Endothelial cell (in vitro differentiated cells): ENCODE data around the gene FOXJ3. TPM values are rescaled to one million over a fixed set of nuclear protein-coding genes. Genes with fewer than 3 reads are reported as not detected.

ENCODE experiments used
- DNase-seq: peaks from one replicate; pipeline ENCODE4 v3.0.0; 2021; ENCODE audit warnings: low spot score
- H3K27ac Mint-ChIP-seq: one replicate; pipeline ENCODE4 v1.8.0; 2021; ENCODE audit warnings: mixed read lengths, inconsistent platforms; ENCODE audit not compliant: unreplicated experiment
- H3K27me3 Mint-ChIP-seq: one replicate; pipeline ENCODE4 v1.8.0; 2021; ENCODE audit warnings: mild to moderate bottlenecking, moderate library complexity, mixed read lengths, inconsistent platforms; ENCODE audit not compliant: unreplicated experiment
- H3K36me3 Mint-ChIP-seq: one replicate; pipeline ENCODE4 v1.8.0; 2021; ENCODE audit warnings: mild to moderate bottlenecking, low read depth, mixed read lengths, inconsistent platforms; ENCODE audit not compliant: unreplicated experiment
- H3K4me1 Mint-ChIP-seq: one replicate; pipeline ENCODE4 v1.8.0; 2021; ENCODE audit warnings: mild to moderate bottlenecking, mixed read lengths, inconsistent platforms; ENCODE audit not compliant: unreplicated experiment
- H3K4me3 Mint-ChIP-seq: one replicate; pipeline ENCODE4 v1.8.0; 2021; ENCODE audit warnings: mild to moderate bottlenecking, mixed read lengths, inconsistent platforms; ENCODE audit not compliant: unreplicated experiment
- H3K9me3 Mint-ChIP-seq: one replicate; pipeline ENCODE4 v1.8.0; 2021; ENCODE audit warnings: mixed read lengths, inconsistent platforms; ENCODE audit not compliant: unreplicated experiment
- total RNA-seq: library from RNA; stranded (reverse); fragmentation: NEBNext Ultra II Directional; extraction: Animal tissue kit (Norgen Biotek cat#: 25700); gene quantifications from one replicate; pipeline ENCODE4 v1.2.1, GENCODE V29; 2021; ENCODE audit not compliant: unreplicated experiment
- TF ChIP-seq, protein P1 (sequence below): fragments of 200-600 bp; sonication (generic); IDR thresholded peaks from one replicate; pipeline ENCODE4 v1.5.0; 2021; ENCODE audit warnings: antibody characterized with exemption; ENCODE audit not compliant: unreplicated experiment

Gene FOXJ3
- total RNA-seq, 1 donor from 2014 or later, result 65.9 TPM

DNA sequence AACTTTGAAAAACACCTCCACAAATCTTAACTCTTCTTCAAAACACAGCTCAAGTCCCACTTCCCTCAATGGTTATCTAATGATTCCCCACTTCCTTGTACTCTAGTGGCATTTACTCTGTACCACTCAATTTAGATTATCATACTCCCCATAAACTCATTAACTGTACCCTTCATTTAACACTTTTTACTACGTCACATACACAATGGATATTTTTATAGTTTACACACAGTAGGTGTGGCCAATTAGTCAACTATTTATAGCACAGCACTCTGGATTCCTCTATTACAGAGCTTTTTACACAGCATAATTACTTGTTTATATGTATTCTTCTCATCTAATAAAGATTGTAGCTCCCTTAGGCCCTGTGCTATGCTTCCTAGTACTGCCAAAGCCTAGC lies 62.1 kb downstream of the FOXJ3 start:
- TF ChIP-seq, protein P1, sequence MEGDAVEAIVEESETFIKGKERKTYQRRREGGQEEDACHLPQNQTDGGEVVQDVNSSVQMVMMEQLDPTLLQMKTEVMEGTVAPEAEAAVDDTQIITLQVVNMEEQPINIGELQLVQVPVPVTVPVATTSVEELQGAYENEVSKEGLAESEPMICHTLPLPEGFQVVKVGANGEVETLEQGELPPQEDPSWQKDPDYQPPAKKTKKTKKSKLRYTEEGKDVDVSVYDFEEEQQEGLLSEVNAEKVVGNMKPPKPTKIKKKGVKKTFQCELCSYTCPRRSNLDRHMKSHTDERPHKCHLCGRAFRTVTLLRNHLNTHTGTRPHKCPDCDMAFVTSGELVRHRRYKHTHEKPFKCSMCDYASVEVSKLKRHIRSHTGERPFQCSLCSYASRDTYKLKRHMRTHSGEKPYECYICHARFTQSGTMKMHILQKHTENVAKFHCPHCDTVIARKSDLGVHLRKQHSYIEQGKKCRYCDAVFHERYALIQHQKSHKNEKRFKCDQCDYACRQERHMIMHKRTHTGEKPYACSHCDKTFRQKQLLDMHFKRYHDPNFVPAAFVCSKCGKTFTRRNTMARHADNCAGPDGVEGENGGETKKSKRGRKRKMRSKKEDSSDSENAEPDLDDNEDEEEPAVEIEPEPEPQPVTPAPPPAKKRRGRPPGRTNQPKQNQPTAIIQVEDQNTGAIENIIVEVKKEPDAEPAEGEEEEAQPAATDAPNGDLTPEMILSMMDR, result no peak
- H3K4me3 Mint-ChIP-seq, result no peak overlapping the region
- peaks cover 5% of the 10 kb centered on the region for H3K36me3 Mint-ChIP-seq
- peaks cover 15% of the 10 kb centered on the region for H3K4me1 Mint-ChIP-seq
- H3K9me3 Mint-ChIP-seq, result no peaks in the 10 kb centered on the region
- no peak for DNase-seq
- H3K27ac Mint-ChIP-seq, result no peak overlapping the region
- no peaks in the 10 kb centered on the region for H3K27me3 Mint-ChIP-seq

DNA sequence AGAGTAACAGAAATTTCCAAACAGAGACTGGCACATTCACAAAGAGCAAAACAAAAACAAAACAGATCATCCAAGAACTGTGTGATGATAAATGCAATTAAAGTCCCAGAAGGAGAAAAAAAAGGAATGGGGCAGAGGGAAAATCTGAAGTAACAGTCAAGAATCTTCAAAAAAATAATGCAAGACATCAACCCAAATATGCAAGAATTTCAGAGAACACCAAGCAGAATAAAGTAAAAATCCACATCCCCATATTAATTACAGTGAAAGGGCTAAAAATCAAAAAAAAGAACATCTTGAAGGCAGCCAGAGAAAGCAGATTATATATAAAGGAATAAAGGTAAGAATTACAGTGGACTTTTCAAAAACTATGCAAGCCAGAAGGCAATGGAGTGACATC lies 67.1 kb downstream of the FOXJ3 start:
- peaks cover 3% of the 10 kb centered on the region for H3K36me3 Mint-ChIP-seq
- H3K27me3 Mint-ChIP-seq, result no peaks in the 10 kb centered on the region
- DNase-seq, result no peak
- H3K9me3 Mint-ChIP-seq, result no peaks in the 10 kb centered on the region
- no peak overlapping the region for H3K27ac Mint-ChIP-seq
- H3K4me1 Mint-ChIP-seq, result peaks cover 33% of the 10 kb centered on the region
- TF ChIP-seq, protein P1, result no peak
- no peak overlapping the region for H3K4me3 Mint-ChIP-seq

DNA sequence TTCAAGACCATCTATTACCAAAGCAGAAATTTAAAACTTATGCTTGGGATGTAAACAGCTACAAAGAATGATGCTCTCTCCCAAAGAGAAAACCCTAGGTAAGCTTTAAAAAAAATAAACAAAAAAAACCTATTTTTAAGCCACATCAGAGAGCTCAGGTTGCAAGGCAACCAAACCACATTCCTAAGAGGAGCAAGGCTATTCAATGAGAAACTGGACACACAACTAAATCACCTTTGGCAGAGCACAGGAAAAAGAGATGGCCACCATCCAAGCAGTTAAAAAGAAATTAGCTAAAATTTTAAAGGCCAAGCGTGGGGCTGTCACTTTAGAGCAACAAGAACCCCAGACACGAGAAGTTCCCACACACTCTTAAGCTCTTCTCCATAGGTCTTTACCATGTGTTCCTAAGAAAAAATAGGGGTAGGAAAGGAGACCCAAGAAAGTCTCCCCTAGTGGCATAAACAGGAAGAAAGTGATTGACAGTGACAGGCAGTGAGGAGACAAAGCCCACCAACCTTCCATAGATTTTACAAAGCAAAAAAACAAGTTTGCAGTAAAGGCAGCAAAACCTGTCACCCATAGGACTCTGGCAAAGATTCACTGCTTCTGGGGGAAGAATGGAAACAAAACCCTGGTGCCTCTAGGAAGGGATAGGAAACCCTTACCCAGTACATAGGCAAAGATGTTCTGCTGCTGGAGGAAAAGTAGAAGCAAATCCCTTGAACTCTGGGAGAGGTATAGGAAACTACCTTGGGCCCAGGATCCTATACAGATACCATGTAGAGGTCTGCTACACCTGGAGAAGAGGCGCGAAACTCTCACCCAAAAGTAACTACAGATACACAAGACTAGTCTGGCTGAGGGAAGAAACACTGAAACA lies 68.5 kb downstream of the FOXJ3 start:
- Mint-ChIP-seq H3K4me1 (peaks cover 33% of the 10 kb centered on the region), H3K36me3 (peaks cover 3% of the 10 kb centered on the region), H3K4me3 (no peak overlapping the region), H3K27ac (peak overlapping the region; percentile 21), H3K27me3 (no peaks in the 10 kb centered on the region), H3K9me3 (no peaks in the 10 kb centered on the region)
- TF ChIP-seq, protein P1, result no peak
- no peak for DNase-seq

DNA sequence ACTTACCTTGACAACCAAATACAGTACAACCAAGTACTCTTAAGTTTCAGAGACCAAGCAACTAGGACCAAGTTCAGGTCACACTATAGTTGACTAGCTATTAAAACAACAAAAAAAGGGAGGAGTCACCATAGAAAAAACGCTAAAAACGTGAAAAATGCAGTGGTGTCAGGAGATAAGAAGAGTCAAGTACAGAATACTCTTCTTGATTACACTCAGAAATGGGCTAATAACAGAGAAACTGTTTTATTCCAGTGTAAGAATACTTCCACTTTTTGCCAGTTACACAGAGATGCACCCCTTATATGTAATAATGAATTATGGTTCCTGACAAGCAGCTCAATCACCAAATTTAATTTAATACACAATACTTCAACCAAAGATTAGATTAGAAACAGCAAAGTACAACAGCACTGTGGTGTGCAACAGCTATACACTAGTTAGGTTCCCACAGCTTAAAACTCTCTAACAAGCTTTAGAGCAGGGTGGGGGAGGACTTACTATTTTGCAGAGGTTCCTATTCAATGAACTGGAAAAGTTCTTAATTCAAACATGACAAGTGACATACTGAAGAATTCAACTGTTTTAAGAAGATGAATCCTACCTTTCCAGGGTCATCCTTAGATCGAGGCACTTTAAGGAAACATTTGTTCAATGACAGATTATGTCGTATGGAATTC lies 70.4 kb downstream of the FOXJ3 start:
- H3K4me1 Mint-ChIP-seq, result peaks cover 33% of the 10 kb centered on the region
- H3K27me3 Mint-ChIP-seq, result no peaks in the 10 kb centered on the region

More for the DNA sequence above, 70.4 kb downstream of the FOXJ3 start:
- Mint-ChIP-seq H3K36me3 (peaks cover 3% of the 10 kb centered on the region), H3K4me3 (no peak overlapping the region), H3K9me3 (no peaks in the 10 kb centered on the region), H3K27ac (no peak overlapping the region)
- TF ChIP-seq, protein P1, result no peak
- DNase-seq, result no peak
